HG03066 (cell line): Measurements from ENCODE around the gene MT1B.

Experiments used
- ATAC-seq: cut with Tn5 transposase; IDR thresholded peaks from one replicate; pipeline ENCODE4 v1.9.1; 2021; ENCODE audit warnings: low read depth; ENCODE audit not compliant: unreplicated experiment

MT1B gene

GRCh38 chr16:56651586-56651985, at the start of gene MT1B:
Gene MT1B (plus strand): TSS chr16:56651886. CDS start chr16:56651954, 68 bp downstream.
- ATAC-seq, result no peak

- ATAC-seq, result no peak
Observed at GRCh38 chr16:56603589-56603988, 48.1 kb upstream of the MT1B start.

- no peak for ATAC-seq
Observed at GRCh38 chr16:56604966-56605365, 46.7 kb upstream of the MT1B start.

- no peak for ATAC-seq
Observed at GRCh38 chr16:56605475-56605874, 46.2 kb upstream of the MT1B start.

GRCh38 chr16:56606071-56606475, 45.6 kb upstream of the MT1B start:
- ATAC-seq, result no peak

GRCh38 chr16:56606476-56607108, 45.1 kb upstream of the MT1B start:
- no peak for ATAC-seq

GRCh38 chr16:56607109-56607618, 44.5 kb upstream of the MT1B start:
- ATAC-seq, result no peak

GRCh38 chr16:56607675-56608042, 44.0 kb upstream of the MT1B start:
- no peak for ATAC-seq

GRCh38 chr16:56608043-56608875, 43.4 kb upstream of the MT1B start, which contains the start of gene MT2A:
Gene MT2A (plus strand): TSS chr16:56608584. CDS start chr16:56608656, 72 bp downstream.
- peak; percentile 92 for ATAC-seq

GRCh38 chr16:56608876-56609462, 42.7 kb upstream of the MT1B start:
- ATAC-seq, result no peak

GRCh38 chr16:56609463-56609921, 42.2 kb upstream of the MT1B start:
- peak; percentile 47 for ATAC-seq

GRCh38 chr16:56610017-56610608, 41.6 kb upstream of the MT1B start:
- no peak for ATAC-seq

GRCh38 chr16:56610609-56611111, 41.0 kb upstream of the MT1B start:
- ATAC-seq, result no peak

- ATAC-seq, result no peak
Observed at GRCh38 chr16:56611281-56611833, 40.3 kb upstream of the MT1B start.

- no peak for ATAC-seq
Observed at GRCh38 chr16:56613706-56614105, 38.0 kb upstream of the MT1B start.

GRCh38 chr16:56614549-56614991, 37.1 kb upstream of the MT1B start:
- ATAC-seq, result no peak

- ATAC-seq, result no peak
Observed at GRCh38 chr16:56615353-56615752, 36.3 kb upstream of the MT1B start.

- ATAC-seq, result no peak
Observed at GRCh38 chr16:56616608-56617211, 35.0 kb upstream of the MT1B start.

GRCh38 chr16:56617212-56618085, 34.2 kb upstream of the MT1B start:
- no peak for ATAC-seq
